IgD-negative memory B cell (primary cell): ENCODE results near the gene SMIM24. TPM values are rescaled to one million over a fixed set of nuclear protein-coding genes. Genes with fewer than 3 reads are reported as not detected.
"Not testable (repeated sequence)": the region's sequence is repeated elsewhere in the genome, so short reads cannot be mapped to it uniquely, and the experiment has no call there.

ENCODE experiments used
- H3K27ac Mint-ChIP-seq, 3 donors: one replicate each; pipeline ENCODE4 v1.8.0; 2020 to 2022; ENCODE audit warnings: mild to moderate bottlenecking in 3 of 3, mixed read lengths in 3 of 3, moderate library complexity in 1 of 3
- H3K27me3 Mint-ChIP-seq: one replicate; pipeline ENCODE4 v1.8.0; 2021; ENCODE audit warnings: mixed read lengths
- H3K36me3 Mint-ChIP-seq: one replicate; pipeline ENCODE4 v1.8.0; 2020; ENCODE audit warnings: mild to moderate bottlenecking, mixed read lengths
- H3K4me1 Mint-ChIP-seq, 3 donors: one replicate each; pipeline ENCODE4 v1.8.0; 2020 to 2022; ENCODE audit warnings: mixed read lengths in 3 of 3, mild to moderate bottlenecking in 1 of 3
- H3K4me3 Mint-ChIP-seq, 4 donors: one replicate each; pipeline ENCODE4 v1.8.0; 2020 to 2022; ENCODE audit warnings: mild to moderate bottlenecking in 4 of 4, mixed read lengths in 4 of 4, moderate library complexity in 3 of 4
- H3K9me3 Mint-ChIP-seq, 3 donors: one replicate each; pipeline ENCODE4 v1.8.0; 2020 to 2021; ENCODE audit warnings: mixed read lengths in 3 of 3, mild to moderate bottlenecking in 1 of 3
- polyA plus RNA-seq: library from polyadenylated mRNA; unstranded; fragments of 300-500 nt; fragmentation: Illumina TruSeq; gene quantifications from one replicate; pipeline ENCODE4 v1.2.3, GENCODE V29; 2021

Gene SMIM24
- polyA plus RNA-seq, 1 donor from 2014 or later, result not detected

- H3K27me3 Mint-ChIP-seq, H3K36me3 Mint-ChIP-seq, H3K27ac Mint-ChIP-seq, H3K9me3 Mint-ChIP-seq: not testable (repeated sequence)
- Mint-ChIP-seq H3K4me3 (peak overlapping the region; percentile 68 to 88 (median 78)), H3K4me1 (peaks cover 13 to 26% (median 15%) of the 10 kb centered on the region in 3 donors)
These were observed 27.9 kb upstream of the SMIM24 start for GRCh38 chr19:3508121-3508661.

- peaks cover 13 to 26% (median 15%) of the 10 kb centered on the region in 3 donors for H3K4me1 Mint-ChIP-seq
- H3K9me3 Mint-ChIP-seq, result no peaks in the 10 kb centered on the region
- H3K27me3 Mint-ChIP-seq, result no peaks in the 10 kb centered on the region
- no peaks in the 10 kb centered on the region for H3K36me3 Mint-ChIP-seq
- peak overlapping the region; percentile 87 to 95 (median 93) for H3K4me3 Mint-ChIP-seq
- peak overlapping the region in 2 of 3 donors; percentile 47 to 71 for H3K27ac Mint-ChIP-seq
These were observed 27.2 kb upstream of the SMIM24 start for GRCh38 chr19:3507371-3508120.

- Mint-ChIP-seq H3K27ac (peak overlapping the region; percentile 46 to 71 (median 47)), H3K4me1 (peaks cover 13 to 24% (median 15%) of the 10 kb centered on the region in 3 donors), H3K4me3 (peak overlapping the region; percentile 87 to 95 (median 93)), H3K36me3 (no peaks in the 10 kb centered on the region), H3K9me3 (no peaks in the 10 kb centered on the region), H3K27me3 (no peaks in the 10 kb centered on the region)
These were observed 26.3 kb upstream of the SMIM24 start for GRCh38 chr19:3506384-3507340.

GRCh38 chr19:3505598-3506383 is 25.5 kb upstream of the SMIM24 start, which contains the start of gene FZR1:
TSS of gene FZR1 (plus strand) at chr19:3506311. CDS start at chr19:3522990, 16,679 bp downstream.
- H3K4me1 Mint-ChIP-seq, result peaks cover 15 to 27% (median 18%) of the 10 kb centered on the region in 3 donors
- H3K9me3 Mint-ChIP-seq, result no peaks in the 10 kb centered on the region
- H3K36me3 Mint-ChIP-seq, result peaks cover 1% of the 10 kb centered on the region
- H3K27me3 Mint-ChIP-seq, result no peaks in the 10 kb centered on the region
- peak within 1 kb of the TSS; percentile 86 to 99 (median 97) for H3K27ac Mint-ChIP-seq
- peak within 1 kb of the TSS; percentile 87 to 96 (median 94) for H3K4me3 Mint-ChIP-seq

GRCh38 chr19:3504735-3505134 is 24.4 kb upstream of the SMIM24 start:
- H3K4me3 Mint-ChIP-seq, result peak overlapping the region in 3 of 4 donors; percentile 18 to 96 (median 92)
- no peaks in the 10 kb centered on the region for H3K9me3 Mint-ChIP-seq
- H3K36me3 Mint-ChIP-seq, result peaks cover 2% of the 10 kb centered on the region
- H3K4me1 Mint-ChIP-seq, result peaks cover 17 to 25% (median 22%) of the 10 kb centered on the region in 3 donors
- peak overlapping the region in 2 of 3 donors; percentile 47 to 86 for H3K27ac Mint-ChIP-seq
- no peaks in the 10 kb centered on the region for H3K27me3 Mint-ChIP-seq

GRCh38 chr19:3503036-3503572 is 22.8 kb upstream of the SMIM24 start:
- Mint-ChIP-seq H3K27ac (no peak overlapping the region), H3K9me3 (no peaks in the 10 kb centered on the region), H3K4me1 (peaks cover 16 to 20% (median 17%) of the 10 kb centered on the region in 3 donors), H3K27me3 (no peaks in the 10 kb centered on the region), H3K36me3 (peaks cover 3% of the 10 kb centered on the region), H3K4me3 (no peak overlapping the region)

GRCh38 chr19:3501780-3502179 is 21.5 kb upstream of the SMIM24 start:
- H3K27me3 Mint-ChIP-seq, result no peaks in the 10 kb centered on the region
- H3K36me3 Mint-ChIP-seq, result peaks cover 8% of the 10 kb centered on the region
- no peak overlapping the region for H3K4me3 Mint-ChIP-seq
- no peak overlapping the region for H3K27ac Mint-ChIP-seq
- H3K9me3 Mint-ChIP-seq, result no peaks in the 10 kb centered on the region
- H3K4me1 Mint-ChIP-seq, result peaks cover 15 to 19% (median 16%) of the 10 kb centered on the region in 3 donors

GRCh38 chr19:3500429-3501101 is 20.2 kb upstream of the SMIM24 start, which contains the start of gene DOHH:
TSS of gene DOHH (minus strand) at chr19:3500674. CDS start at chr19:3496814, 3,860 bp downstream.
- Mint-ChIP-seq H3K27me3 (no peaks in the 10 kb centered on the region), H3K9me3 (no peaks in the 10 kb centered on the region), H3K4me3 (peak within 1 kb of the TSS; percentile 86 to 98 (median 95)), H3K27ac (peak within 1 kb of the TSS; percentile 90 to 99 (median 98)), H3K36me3 (peaks cover 10% of the 10 kb centered on the region), H3K4me1 (peaks cover 13 to 15% (median 15%) of the 10 kb centered on the region in 3 donors)

- Mint-ChIP-seq H3K27me3 (no peaks in the 10 kb centered on the region), H3K9me3 (no peaks in the 10 kb centered on the region), H3K4me3 (peak overlapping the region; percentile 86 to 98 (median 95)), H3K27ac (peak overlapping the region; percentile 90 to 99 (median 98)), H3K4me1 (peaks cover 12 to 15% (median 13%) of the 10 kb centered on the region in 3 donors), H3K36me3 (peaks cover 10% of the 10 kb centered on the region)
These were observed 19.6 kb upstream of the SMIM24 start for GRCh38 chr19:3499738-3500428.

GRCh38 chr19:3497757-3498520 is 17.6 kb upstream of the SMIM24 start:
- Mint-ChIP-seq H3K4me3 (peak overlapping the region in 2 of 4 donors; percentile 76 to 78), H3K27me3 (no peaks in the 10 kb centered on the region), H3K36me3 (peaks cover 10% of the 10 kb centered on the region), H3K9me3 (no peaks in the 10 kb centered on the region), H3K4me1 (peaks cover 10 to 15% (median 12%) of the 10 kb centered on the region in 3 donors), H3K27ac (peak overlapping the region in 1 of 3 donors; percentile 90)

- H3K36me3 Mint-ChIP-seq, result peaks cover 10% of the 10 kb centered on the region
- peak overlapping the region in 2 of 3 donors; percentile 19 to 39 for H3K27ac Mint-ChIP-seq
- no peaks in the 10 kb centered on the region for H3K27me3 Mint-ChIP-seq
- peak overlapping the region in 1 of 4 donors; percentile 76 for H3K4me3 Mint-ChIP-seq
- H3K4me1 Mint-ChIP-seq, result peaks cover 10 to 15% (median 12%) of the 10 kb centered on the region in 3 donors
- H3K9me3 Mint-ChIP-seq, result no peaks in the 10 kb centered on the region
These were observed 16.3 kb upstream of the SMIM24 start for GRCh38 chr19:3496392-3497273.
